Naive thymus-derived CD4-positive, alpha-beta T cell (primary cell): ENCODE results near the gene GMDS. TPM values are rescaled to one million over a fixed set of nuclear protein-coding genes. Genes with fewer than 3 reads are reported as not detected.

Experiments
- ATAC-seq: fragments of 150-1000 bp; cut with Tn5 transposase; 2 replicates; pipeline ENCODE4 v1.10.0; 2021; ENCODE audit warnings: mild to moderate bottlenecking, moderate library complexity
- CTCF ChIA-PET: fragments of 350-600 bp; sonication (Branson Sonifier 250); formaldehyde crosslinking; loops from one replicate; lab custom pipeline; 2021; ENCODE audit warnings: antibody characterized with exemption; lab: Charles Lee
- POLR2A ChIA-PET: fragments of 350-600 bp; sonication (Branson Sonifier 250); formaldehyde crosslinking; loops from one replicate; lab custom pipeline; 2021; ENCODE audit warnings: antibody characterized with exemption, inconsistent platforms; lab: Charles Lee
- DNase-seq, 9 donors: peaks; one replicate each; pipeline versions ENCODE4 v3.0.0 to v3.0.0-alpha.2; 2020 to 2022; ENCODE audit warnings: mixed read lengths in 1 of 9
- H3K27ac ChIP-seq: one replicate; pipeline ENCODE4 v1.7.0; 2013; ENCODE audit warnings: mild to moderate bottlenecking, low read depth, low read length, moderate library complexity
- H3K27me3 ChIP-seq, 2 donors: one replicate each; pipeline ENCODE4 v1.7.0; 2013; ENCODE audit warnings: low read length in 2 of 2, mild to moderate bottlenecking in 2 of 2, moderate library complexity in 2 of 2; ENCODE audit not compliant: control insufficient read depth in 2 of 2, insufficient read depth in 2 of 2
- H3K36me3 ChIP-seq, 3 experiments: 1 replicate in 2 of 3; 2 replicates in 1 of 3; pipeline ENCODE4 v1.7.0; 2013; ENCODE audit warnings: low read length in 3 of 3, mild to moderate bottlenecking in 3 of 3, moderate library complexity in 1 of 3; ENCODE audit not compliant: insufficient read depth in 3 of 3, control insufficient read depth in 2 of 3
- H3K4me1 ChIP-seq, 2 donors: one replicate each; pipeline ENCODE4 v1.7.0; 2013; ENCODE audit warnings: low read length in 2 of 2, mild to moderate bottlenecking in 2 of 2, moderate library complexity in 1 of 2; ENCODE audit not compliant: control insufficient read depth in 2 of 2, insufficient read depth in 2 of 2
- H3K4me3 ChIP-seq: 2 replicates; pipeline ENCODE4 v1.7.0; 2013; ENCODE audit warnings: mild to moderate bottlenecking, low read length
- H3K9me3 ChIP-seq, 3 experiments: 1 replicate in 2 of 3; 2 replicates in 1 of 3; pipeline ENCODE4 v1.7.0; 2013; ENCODE audit warnings: low read length in 3 of 3; ENCODE audit not compliant: control insufficient read depth in 2 of 3
- H3K27ac Mint-ChIP-seq, 9 donors: one replicate each; pipeline ENCODE4 v1.8.0; 2020 to 2022; ENCODE audit warnings: mixed read lengths in 9 of 9, mild to moderate bottlenecking in 8 of 9, moderate library complexity in 5 of 9, inconsistent platforms in 2 of 9
- H3K27me3 Mint-ChIP-seq, 5 donors: one replicate each; pipeline ENCODE4 v1.8.0; 2021 to 2022; ENCODE audit warnings: mixed read lengths in 5 of 5, mild to moderate bottlenecking in 1 of 5
- H3K36me3 Mint-ChIP-seq, 5 donors: one replicate each; pipeline ENCODE4 v1.8.0; 2020 to 2022; ENCODE audit warnings: mixed read lengths in 5 of 5, mild to moderate bottlenecking in 3 of 5, inconsistent platforms in 1 of 5
- H3K4me1 Mint-ChIP-seq, 7 donors: one replicate each; pipeline ENCODE4 v1.8.0; 2020 to 2022; ENCODE audit warnings: mixed read lengths in 7 of 7, mild to moderate bottlenecking in 3 of 7, inconsistent platforms in 1 of 7
- H3K4me3 Mint-ChIP-seq, 10 donors: one replicate each; pipeline ENCODE4 v1.8.0; 2020 to 2022; ENCODE audit warnings: mild to moderate bottlenecking in 10 of 10, mixed read lengths in 10 of 10, moderate library complexity in 6 of 10, inconsistent platforms in 2 of 10
- H3K9me3 Mint-ChIP-seq, 11 donors: one replicate each; pipeline ENCODE4 v1.8.0; 2020 to 2022; ENCODE audit warnings: mixed read lengths in 11 of 11, mild to moderate bottlenecking in 4 of 11, inconsistent platforms in 1 of 11, moderate library complexity in 1 of 11
- intact Hi-C, 2 donors: fragments of 100-400 bp; cut with micrococcal nuclease; formaldehyde crosslinking; loops; one replicate each; pipeline ENCODE4 v1.15.1; 2023
- polyA plus RNA-seq, 2 donors: library from polyadenylated mRNA; unstranded; fragments of 300-500 nt; fragmentation: Illumina TruSeq; gene quantifications; one replicate each; pipeline ENCODE4 v1.2.3, GENCODE V29; 2021
- total RNA-seq, 6 experiments: library from RNA in 5 of 6; stranded (reverse) in 5 of 6; gene quantifications; 1 replicate in 5 of 6; 2 replicates in 1 of 6; pipeline ENCODE4 v1.2.3 and lab custom pipeline; 2021 to 2026

GMDS gene
- total and polyA plus RNA-seq, 7 experiments from 2014 or later, result 12.7 to 33.9 (median 18.3) TPM

GRCh38 chr6:1618311-1619097 lies 626.9 kb downstream of the GMDS start:
- no peak overlapping the region for H3K27ac ChIP-seq
- CTCF ChIA-PET, result interaction anchor here (1.6 kb wide), 1 partner anchor 485 kb away, joined by 3 read pairs; no protein-coding TSS in a partner anchor
- Mint-ChIP-seq H3K27ac (no peak overlapping the region), H3K4me1 (peaks cover 0 to 4% (median 3%) of the 10 kb centered on the region in 7 donors), H3K9me3 (peaks cover 0 to 1% (median 0%) of the 10 kb centered on the region in 11 donors), H3K4me3 (peak overlapping the region in 1 of 10 donors; percentile 56), H3K36me3 (peaks cover 0 to 21% (median 20%) of the 10 kb centered on the region in 5 donors), H3K27me3 (peaks cover 44 to 75% (median 54%) of the 10 kb centered on the region in 5 donors)
- H3K27me3 ChIP-seq, result peaks cover 0 to 8% of the 10 kb centered on the region in 2 donors
- H3K4me1 ChIP-seq, result no peaks in the 10 kb centered on the region
- intact Hi-C loops, result no loop called here
- ATAC-seq, result no peak
- no peaks in the 10 kb centered on the region for H3K36me3 ChIP-seq
- DNase-seq, result no peak
- no peaks in the 10 kb centered on the region for H3K9me3 ChIP-seq
- POLR2A ChIA-PET, result no interaction called here
- no peak overlapping the region for H3K4me3 ChIP-seq

DNA sequence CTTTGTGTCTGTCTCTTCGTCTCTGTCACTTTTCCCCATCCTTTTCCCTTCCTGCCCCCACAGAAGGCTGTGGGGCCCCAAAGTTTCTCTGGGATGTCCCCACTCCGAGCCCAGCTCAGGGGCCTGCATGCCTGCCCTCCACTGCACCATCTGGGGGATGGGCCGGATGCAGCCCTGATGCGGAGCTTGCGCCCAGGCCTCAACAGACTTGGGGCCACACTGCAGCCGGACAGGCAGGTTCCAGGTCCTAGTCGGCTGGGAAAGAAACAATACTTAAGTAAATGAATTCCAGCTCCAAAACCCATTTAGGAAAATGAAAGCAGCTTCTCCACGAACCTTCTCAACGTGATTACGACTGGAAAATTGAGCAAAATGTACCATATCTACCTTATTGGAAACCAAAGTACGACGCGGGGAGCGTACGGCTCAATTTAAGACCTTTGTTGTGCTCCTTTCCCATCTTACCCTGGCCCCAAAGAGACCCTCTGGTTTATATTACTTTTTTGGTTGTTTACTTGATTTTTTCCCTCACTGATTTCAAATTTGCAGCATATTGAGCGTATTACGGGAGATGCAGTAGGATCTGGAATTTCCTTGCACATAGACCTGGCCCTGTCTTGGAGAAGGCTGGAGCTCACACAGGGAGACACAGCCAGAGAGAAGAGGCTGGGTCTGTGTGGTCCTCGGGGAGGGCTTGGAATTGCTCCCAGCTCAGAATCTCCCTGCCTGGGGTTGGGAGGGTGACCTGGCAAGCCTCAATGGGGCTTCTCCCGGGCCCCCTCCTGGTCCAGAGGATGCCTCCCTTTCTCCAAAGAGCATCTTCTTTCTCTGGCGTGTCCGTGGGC lies 627.7 kb downstream of the GMDS start:
- DNase-seq (no peak), ATAC-seq (no peak)
- Mint-ChIP-seq H3K9me3 (peaks cover 0 to 1% (median 0%) of the 10 kb centered on the region in 11 donors), H3K27ac (no peak overlapping the region), H3K4me3 (no peak overlapping the region), H3K27me3 (peaks cover 50 to 75% (median 57%) of the 10 kb centered on the region in 5 donors), H3K4me1 (peaks cover 0 to 12% (median 7%) of the 10 kb centered on the region in 7 donors), H3K36me3 (peaks cover 0 to 15% (median 13%) of the 10 kb centered on the region in 5 donors)
- Histone ChIP-seq H3K4me3 (no peak overlapping the region), H3K27ac (no peak overlapping the region), H3K36me3 (no peaks in the 10 kb centered on the region), H3K27me3 (peaks cover 6 to 15% of the 10 kb centered on the region in 2 donors), H3K4me1 (no peaks in the 10 kb centered on the region), H3K9me3 (no peaks in the 10 kb centered on the region)
- CTCF ChIA-PET, result interaction anchor here (1.6 kb wide), 1 partner anchor 486 kb away, joined by 3 read pairs; no protein-coding TSS in a partner anchor
- POLR2A ChIA-PET, result no interaction called here
- intact Hi-C loops, result no loop called here

- no peak overlapping the region for H3K4me3 ChIP-seq
- POLR2A ChIA-PET, result no interaction called here
- H3K27ac ChIP-seq, result no peak overlapping the region
- Mint-ChIP-seq H3K4me1 (peaks cover 6 to 20% (median 13%) of the 10 kb centered on the region in 7 donors), H3K27ac (no peak overlapping the region), H3K4me3 (no peak overlapping the region), H3K36me3 (peaks cover 0 to 7% (median 6%) of the 10 kb centered on the region in 5 donors), H3K9me3 (peaks cover 0 to 4% (median 0%) of the 10 kb centered on the region in 11 donors), H3K27me3 (peaks cover 50 to 75% (median 58%) of the 10 kb centered on the region in 5 donors)
- ATAC-seq, result no peak
- H3K36me3 ChIP-seq, result no peaks in the 10 kb centered on the region
- peaks cover 0 to 6% of the 10 kb centered on the region in 2 donors for H3K4me1 ChIP-seq
- peaks cover 12 to 20% of the 10 kb centered on the region in 2 donors for H3K27me3 ChIP-seq
- no peaks in the 10 kb centered on the region for H3K9me3 ChIP-seq
- CTCF ChIA-PET, result no interaction called here
- intact Hi-C loops, result no loop called here
- DNase-seq, result no peak
Observed at GRCh38 chr6:1616701-1617463, 628.5 kb downstream of the GMDS start.

DNA sequence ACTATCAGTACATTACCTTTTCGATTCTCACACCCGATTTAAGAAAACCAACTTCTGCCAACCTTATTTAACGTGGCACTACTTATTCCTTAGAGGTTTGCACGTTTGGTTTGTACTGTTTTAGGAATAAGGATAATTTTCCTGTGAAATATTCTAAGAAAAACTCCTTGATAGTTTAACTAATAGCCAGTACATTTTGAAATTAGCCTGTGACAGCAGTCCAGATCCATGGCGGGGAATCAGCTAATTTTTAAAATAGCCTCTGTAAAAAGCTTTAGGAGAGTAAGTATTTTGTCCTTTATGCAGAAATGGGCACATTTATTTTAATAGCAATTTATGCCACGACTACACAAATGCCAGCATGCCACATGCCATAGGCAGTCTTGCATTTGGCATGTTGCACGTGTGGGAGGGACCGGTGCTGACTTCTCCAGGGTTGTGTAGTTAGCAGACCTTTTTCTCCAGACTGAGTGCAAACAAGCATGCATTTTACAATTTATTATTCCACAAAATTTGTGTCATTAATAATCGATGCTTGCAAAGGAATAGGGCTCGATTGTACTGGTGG lies 629.5 kb downstream of the GMDS start:
- H3K9me3 ChIP-seq, result no peaks in the 10 kb centered on the region
- Mint-ChIP-seq H3K4me1 (peaks cover 7 to 22% (median 15%) of the 10 kb centered on the region in 7 donors), H3K36me3 (no peaks in the 10 kb centered on the region), H3K9me3 (peaks cover 0 to 5% (median 0%) of the 10 kb centered on the region in 11 donors), H3K27ac (no peak overlapping the region), H3K4me3 (peak overlapping the region in 1 of 10 donors; percentile 46), H3K27me3 (peaks cover 45 to 67% (median 51%) of the 10 kb centered on the region in 5 donors)
- no peak for DNase-seq
- H3K4me3 ChIP-seq, result no peak overlapping the region
- H3K4me1 ChIP-seq, result peaks cover 0 to 6% of the 10 kb centered on the region in 2 donors
- ATAC-seq, result no peak
- H3K27ac ChIP-seq, result no peak overlapping the region
- H3K36me3 ChIP-seq, result no peaks in the 10 kb centered on the region
- intact Hi-C loops, result no loop called here
- H3K27me3 ChIP-seq, result peaks cover 12 to 20% of the 10 kb centered on the region in 2 donors
- ChIA-PET POLR2A (no interaction called here), CTCF (interaction anchor here (0.9 kb wide), 1 partner anchor 19 kb away, joined by 3 read pairs; no protein-coding TSS in a partner anchor)

- no peak for DNase-seq
- no peaks in the 10 kb centered on the region for H3K36me3 ChIP-seq
- Mint-ChIP-seq H3K4me3 (peak overlapping the region in 1 of 10 donors; percentile 46), H3K27ac (no peak overlapping the region), H3K36me3 (no peaks in the 10 kb centered on the region), H3K4me1 (peaks cover 9 to 27% (median 19%) of the 10 kb centered on the region in 7 donors), H3K9me3 (peaks cover 0 to 5% (median 0%) of the 10 kb centered on the region in 11 donors), H3K27me3 (peaks cover 49 to 70% (median 53%) of the 10 kb centered on the region in 5 donors)
- no peak for ATAC-seq
- H3K4me1 ChIP-seq, result peaks cover 0 to 6% of the 10 kb centered on the region in 2 donors
- POLR2A ChIA-PET, result no interaction called here
- no peak overlapping the region for H3K27ac ChIP-seq
- H3K4me3 ChIP-seq, result no peak overlapping the region
- peaks cover 12 to 20% of the 10 kb centered on the region in 2 donors for H3K27me3 ChIP-seq
- CTCF ChIA-PET, result interaction anchor here (0.9 kb wide), 1 partner anchor 18 kb away, joined by 3 read pairs; no protein-coding TSS in a partner anchor
- intact Hi-C loops, result no loop called here
- H3K9me3 ChIP-seq, result no peaks in the 10 kb centered on the region
Observed at GRCh38 chr6:1615151-1615852, 630.1 kb downstream of the GMDS start.
